ENCODE results near the gene RNH1.

RNH1 gene

GRCh38 chr11:459511-460220 is 47.4 kb downstream of the RNH1 start:
- H3K9me3 ChIP-seq (ENCODE audit: severe bottlenecking): no peaks in the 10 kb centered on the region
- no peak overlapping the region for H3K27ac ChIP-seq
- peaks cover 10% of the 10 kb centered on the region; the same call in 1 of the 2 replicates for H3K36me3 ChIP-seq
- no peaks in the 10 kb centered on the region for H3K27me3 ChIP-seq (ENCODE audit: insufficient read depth, low read depth, severe bottlenecking)
- no peak for TF ChIP-seq CTCF (IDR thresholded peaks at IDR 0.05; ENCODE audit: low read depth, low read length)
- DNase-seq: no peak
- no peak overlapping the region for H3K4me3 ChIP-seq (ENCODE audit: low read depth, low read length)

- H3K36me3 ChIP-seq: peaks cover 26% of the 10 kb centered on the region
- no peak for DNase-seq
- TF ChIP-seq CTCF (IDR thresholded peaks at IDR 0.05; ENCODE audit: low read depth, low read length): no peak
- H3K9me3 ChIP-seq (ENCODE audit: severe bottlenecking): no peaks in the 10 kb centered on the region
- H3K27ac ChIP-seq: no peak overlapping the region
- H3K4me3 ChIP-seq (ENCODE audit: low read depth, low read length): no peak overlapping the region
- H3K27me3 ChIP-seq (ENCODE audit: insufficient read depth, low read depth, severe bottlenecking): no peaks in the 10 kb centered on the region
Observed at GRCh38 chr11:457111-457760, 49.8 kb downstream of the RNH1 start.

GRCh38 chr11:456533-456932 is 50.5 kb downstream of the RNH1 start:
- no peak for TF ChIP-seq CTCF (IDR thresholded peaks at IDR 0.05; ENCODE audit: low read depth, low read length)
- no peak overlapping the region for H3K4me3 ChIP-seq (ENCODE audit: low read depth, low read length)
- no peaks in the 10 kb centered on the region for H3K9me3 ChIP-seq (ENCODE audit: severe bottlenecking)
- DNase-seq: no peak
- no peak overlapping the region for H3K27ac ChIP-seq
- no peaks in the 10 kb centered on the region for H3K27me3 ChIP-seq (ENCODE audit: insufficient read depth, low read depth, severe bottlenecking)
- H3K36me3 ChIP-seq: peaks cover 29% of the 10 kb centered on the region

GRCh38 chr11:455566-456147 is 51.4 kb downstream of the RNH1 start:
- no peak for DNase-seq
- Histone ChIP-seq H3K36me3 (peaks cover 26% of the 10 kb centered on the region), H3K9me3 (ENCODE audit: severe bottlenecking) (no peaks in the 10 kb centered on the region), H3K27me3 (ENCODE audit: insufficient read depth, low read depth, severe bottlenecking) (no peaks in the 10 kb centered on the region), H3K4me3 (ENCODE audit: low read depth, low read length) (no peak overlapping the region), H3K27ac (no peak overlapping the region)
- TF ChIP-seq CTCF (IDR thresholded peaks at IDR 0.05; ENCODE audit: low read depth, low read length): no peak

GRCh38 chr11:454801-455565 is 52.1 kb downstream of the RNH1 start:
- H3K9me3 ChIP-seq (ENCODE audit: severe bottlenecking): no peaks in the 10 kb centered on the region
- H3K27ac ChIP-seq: no peak overlapping the region
- no peak overlapping the region for H3K4me3 ChIP-seq (ENCODE audit: low read depth, low read length)
- TF ChIP-seq CTCF (IDR thresholded peaks at IDR 0.05; ENCODE audit: low read depth, low read length): no peak
- H3K27me3 ChIP-seq (ENCODE audit: insufficient read depth, low read depth, severe bottlenecking): no peaks in the 10 kb centered on the region
- no peak for DNase-seq
- peaks cover 25% of the 10 kb centered on the region for H3K36me3 ChIP-seq
